ENCODE data around the gene DHRS3. TPM values are rescaled to one million over a fixed set of nuclear protein-coding genes. Genes with fewer than 3 reads are reported as not detected.

DHRS3 gene
- total and polyA plus RNA-seq, 2 donors (not counting 1 experiment from before 2014, with no cell fraction given) = 8.4 to 36.8 TPM

- peak; percentile 96 to 99 for DNase-seq (ENCODE audit: low read depth in 2 of 2)
- Histone ChIP-seq H3K27ac (ENCODE audit: insufficient read depth, low read length) (peak overlapping the region; percentile 90), H3K4me3 (replicated peaks in 1 of 4; ENCODE audit: control extremely low read depth in 1 of 4, insufficient read depth in 1 of 4, low read depth in 3 of 4, low read length in 4 of 4) (peak overlapping the region; percentile 20 to 55 (median 30)), H3K4me1 (ENCODE audit: control insufficient read depth, extremely low read depth, insufficient read depth, low read length) (peaks cover 23% of the 10 kb centered on the region), H3K36me3 (ENCODE audit: control insufficient read depth, insufficient read depth, low read length) (no peaks in the 10 kb centered on the region), H3K9ac (ENCODE audit: insufficient read depth, low read length) (peak overlapping the region; percentile 71), H2AFZ (ENCODE audit: low read length) (peak overlapping the region; percentile 3), H3K4me2 (ENCODE audit: extremely low read depth, insufficient read depth, low read length) (peak overlapping the region; percentile 81), H3K27me3 (ENCODE audit: control insufficient read depth, insufficient read depth, low read length) (no peaks in the 10 kb centered on the region), H4K20me1 (ENCODE audit: control insufficient read depth, extremely low read depth, insufficient read depth, low read length) (no peaks in the 10 kb centered on the region), H3K9me3 (ENCODE audit: control insufficient read depth, insufficient read depth, low read depth, low read length) (no peaks in the 10 kb centered on the region), H3K79me2 (ENCODE audit: control insufficient read depth, insufficient read depth, low read length) (no peaks in the 10 kb centered on the region)
- TF ChIP-seq EZH2 (IDR thresholded peaks at IDR 0.05; ENCODE audit: low read length, missing control alignments) (no peak), CTCF (conservative IDR thresholded peaks at IDR 0.05 in 1 of 2, IDR thresholded peaks at IDR 0.05 in 1 of 2; ENCODE audit: low read depth in 1 of 2, low read length in 2 of 2) (no peak)
Observed at GRCh38 chr1:12596007-12596821, 21.8 kb downstream of the DHRS3 start.

DNA sequence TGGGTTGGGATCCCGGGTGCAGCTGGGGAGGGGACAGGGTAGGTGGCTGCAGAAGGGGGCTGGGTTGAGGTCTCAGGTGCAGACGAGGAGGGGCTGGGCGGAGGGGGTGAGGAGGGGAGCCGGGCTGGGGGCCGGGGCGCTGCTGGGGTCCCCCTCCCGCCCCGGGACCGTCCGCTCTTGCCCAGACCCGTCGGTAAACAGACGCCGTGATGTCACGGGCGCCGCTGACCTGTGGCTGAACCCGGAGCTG lies 22.3 kb downstream of the DHRS3 start:
- Histone ChIP-seq H3K9me3 (ENCODE audit: control insufficient read depth, insufficient read depth, low read depth, low read length) (no peaks in the 10 kb centered on the region), H3K27me3 (ENCODE audit: control insufficient read depth, insufficient read depth, low read length) (no peaks in the 10 kb centered on the region), H4K20me1 (ENCODE audit: control insufficient read depth, extremely low read depth, insufficient read depth, low read length) (no peaks in the 10 kb centered on the region), H2AFZ (ENCODE audit: low read length) (no peak overlapping the region), H3K9ac (ENCODE audit: insufficient read depth, low read length) (peak overlapping the region; percentile 57), H3K4me3 (replicated peaks in 1 of 4; ENCODE audit: control extremely low read depth in 1 of 4, insufficient read depth in 1 of 4, low read depth in 3 of 4, low read length in 4 of 4) (peak overlapping the region in 2 of 4 experiments; percentile 16 to 28), H3K79me2 (ENCODE audit: control insufficient read depth, insufficient read depth, low read length) (no peaks in the 10 kb centered on the region), H3K36me3 (ENCODE audit: control insufficient read depth, insufficient read depth, low read length) (no peaks in the 10 kb centered on the region), H3K4me2 (ENCODE audit: extremely low read depth, insufficient read depth, low read length) (peak overlapping the region; percentile 81), H3K4me1 (ENCODE audit: control insufficient read depth, extremely low read depth, insufficient read depth, low read length) (peaks cover 23% of the 10 kb centered on the region), H3K27ac (ENCODE audit: insufficient read depth, low read length) (peak overlapping the region; percentile 90)
- TF ChIP-seq CTCF (conservative IDR thresholded peaks at IDR 0.05 in 1 of 2, IDR thresholded peaks at IDR 0.05 in 1 of 2; ENCODE audit: low read depth in 1 of 2, low read length in 2 of 2) = no peak
- no peak for TF ChIP-seq EZH2 (IDR thresholded peaks at IDR 0.05; ENCODE audit: low read length, missing control alignments)
- no peak for DNase-seq (ENCODE audit: low read depth in 2 of 2)

DNA sequence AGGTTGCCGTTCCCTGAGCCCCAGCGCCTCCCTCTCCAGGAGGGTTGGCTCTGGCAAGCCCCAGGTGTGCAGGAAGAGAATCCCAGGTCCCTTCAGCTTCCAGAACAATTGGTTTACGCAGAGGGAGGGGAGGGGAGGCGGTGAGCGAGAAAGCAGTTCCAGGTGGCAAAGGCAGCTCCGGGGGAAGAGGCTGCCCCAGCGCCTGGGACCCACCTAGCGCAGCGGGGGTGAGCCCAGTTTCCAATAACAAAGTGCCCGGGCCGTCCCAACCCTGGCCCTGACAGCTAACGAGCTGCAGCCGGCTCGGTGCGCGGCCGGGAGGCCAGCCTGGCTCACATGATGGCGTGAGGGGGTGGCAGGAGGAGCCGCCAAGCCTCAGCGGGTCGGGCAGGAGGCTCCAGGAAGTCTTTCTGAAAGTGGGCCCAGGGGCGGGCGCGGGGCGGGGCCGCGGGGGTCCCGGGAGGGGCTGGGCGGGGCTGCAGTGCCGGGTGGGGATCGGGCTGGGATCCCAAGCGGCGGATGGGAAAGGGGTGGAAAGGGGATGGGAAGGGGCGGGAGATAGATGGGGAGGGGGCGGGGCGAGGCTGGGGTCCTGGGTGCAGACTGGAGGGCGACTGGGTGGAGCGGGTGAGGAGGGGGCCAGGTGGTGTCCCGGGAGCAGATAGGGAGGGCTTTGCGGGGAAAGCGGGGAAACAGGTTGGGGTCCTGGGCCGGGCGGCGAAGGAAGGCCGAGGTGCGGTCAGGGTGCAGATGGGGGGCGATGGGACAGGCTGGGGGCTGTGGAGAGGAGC lies 22.8 kb downstream of the DHRS3 start:
- Histone ChIP-seq H3K4me2 (ENCODE audit: extremely low read depth, insufficient read depth, low read length) (peak overlapping the region; percentile 79), H3K36me3 (ENCODE audit: control insufficient read depth, insufficient read depth, low read length) (no peaks in the 10 kb centered on the region), H3K9me3 (ENCODE audit: control insufficient read depth, insufficient read depth, low read depth, low read length) (no peaks in the 10 kb centered on the region), H3K79me2 (ENCODE audit: control insufficient read depth, insufficient read depth, low read length) (no peaks in the 10 kb centered on the region), H3K27ac (ENCODE audit: insufficient read depth, low read length) (peak overlapping the region; percentile 90), H3K27me3 (ENCODE audit: control insufficient read depth, insufficient read depth, low read length) (no peaks in the 10 kb centered on the region), H3K4me1 (ENCODE audit: control insufficient read depth, extremely low read depth, insufficient read depth, low read length) (peaks cover 23% of the 10 kb centered on the region), H3K4me3 (replicated peaks in 1 of 4; ENCODE audit: control extremely low read depth in 1 of 4, insufficient read depth in 1 of 4, low read depth in 3 of 4, low read length in 4 of 4) (peak overlapping the region in 2 of 4 experiments; percentile 16 to 28), H2AFZ (ENCODE audit: low read length) (no peak overlapping the region), H3K9ac (ENCODE audit: insufficient read depth, low read length) (peak overlapping the region; percentile 57), H4K20me1 (ENCODE audit: control insufficient read depth, extremely low read depth, insufficient read depth, low read length) (no peaks in the 10 kb centered on the region)
- DNase-seq (ENCODE audit: low read depth in 2 of 2) = peak; percentile 68 to 83
- no peak for TF ChIP-seq CTCF (conservative IDR thresholded peaks at IDR 0.05 in 1 of 2, IDR thresholded peaks at IDR 0.05 in 1 of 2; ENCODE audit: low read depth in 1 of 2, low read length in 2 of 2)
- no peak for TF ChIP-seq EZH2 (IDR thresholded peaks at IDR 0.05; ENCODE audit: low read length, missing control alignments)
